A172 (cell line): ENCODE data around the gene LGALS4. TPM values are rescaled to one million over a fixed set of nuclear protein-coding genes. Genes with fewer than 3 reads are reported as not detected.
"Not testable (repeated sequence)": the region's sequence is repeated elsewhere in the genome, so short reads cannot be mapped to it uniquely, and the experiment has no call there.

Experiments used
- DNase-seq: peaks from one replicate; pipeline ENCODE4 v3.0.0-alpha.2; 2015; ENCODE audit warnings: low spot score
- total RNA-seq: library from RNA; depleted of rRNA; stranded (reverse); fragments of >200 nt; shearing (Covaris generic); gene quantifications from 2 replicates; pipeline ENCODE4 v1.2.3, GENCODE V29; 2014; rRNA removed

The LGALS4 gene
- total RNA-seq = not detected in 2 replicates

DNA sequence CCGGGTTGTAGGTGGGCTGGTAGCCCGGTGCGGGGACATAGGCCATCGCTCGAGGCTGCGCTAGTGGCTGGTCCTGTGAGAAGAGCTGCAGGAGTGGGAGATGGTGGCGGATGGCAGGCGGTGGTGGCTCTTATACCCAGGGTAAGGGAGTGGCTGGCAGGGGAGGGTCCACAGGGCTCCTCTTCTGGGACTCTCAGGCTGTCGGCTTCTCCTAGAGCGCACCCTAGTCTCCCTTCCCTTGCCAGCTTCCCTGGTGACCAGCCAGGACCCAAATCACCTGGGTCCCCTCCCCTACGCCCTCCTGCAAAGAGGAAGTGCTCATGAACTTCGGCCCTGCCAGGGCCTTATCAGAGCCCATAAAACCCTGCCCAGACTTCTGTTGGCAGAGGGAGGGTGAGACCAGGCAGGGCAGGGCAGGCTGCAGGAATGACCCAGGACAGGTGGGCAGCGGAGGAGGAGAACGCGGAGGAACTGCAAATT lies at the start of gene LGALS4:
Gene LGALS4, minus strand, starts transcription at position 105 of the 480 bp plus-strand sequence. Its CDS starts 59 bp downstream, at position 46.
- DNase-seq = no peak

DNA sequence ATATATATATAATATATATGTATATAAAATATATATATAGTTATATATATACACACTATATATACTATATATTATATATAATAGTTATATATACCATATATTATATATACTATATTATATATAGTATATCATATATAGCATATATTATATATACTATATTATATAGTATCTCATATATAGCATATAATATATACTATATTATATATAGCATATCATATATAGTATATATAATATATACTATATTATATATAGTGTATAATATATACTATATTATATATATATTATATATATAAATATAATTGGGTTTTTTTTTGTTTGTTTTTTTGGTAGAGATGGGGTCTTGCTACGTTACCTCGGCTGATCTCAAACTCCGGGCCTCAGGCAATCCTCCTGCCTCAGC lies 48.6 kb upstream of the LGALS4 start:
- no peak for DNase-seq

GRCh38 chr19:38859631-38860204 lies 47.0 kb upstream of the LGALS4 start:
- DNase-seq = not testable (repeated sequence)

DNA sequence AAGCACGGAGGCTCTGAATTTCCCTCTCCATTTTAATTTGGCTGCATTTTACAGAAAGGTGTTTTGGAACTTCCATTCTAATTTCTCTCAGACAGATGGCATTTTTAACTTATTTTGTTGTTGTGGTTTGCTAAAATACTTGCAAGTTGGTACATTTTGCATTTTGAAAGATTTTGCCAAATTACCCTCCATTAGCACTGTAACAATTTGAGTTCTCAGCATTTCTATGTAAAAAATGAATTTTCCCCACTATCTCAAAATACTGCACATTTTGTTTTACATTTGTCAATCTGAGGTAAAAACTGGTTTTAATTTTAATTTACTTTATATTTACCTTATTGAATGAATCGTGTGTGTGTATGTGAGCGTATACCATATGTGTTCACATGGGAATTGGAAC lies 44.1 kb upstream of the LGALS4 start:
- DNase-seq = no peak

- DNase-seq = not testable (repeated sequence)
Measured at GRCh38 chr19:38855751-38856150, 43.0 kb upstream of the LGALS4 start.

GRCh38 chr19:38854961-38855360 lies 42.2 kb upstream of the LGALS4 start:
- not testable (repeated sequence) for DNase-seq

DNA sequence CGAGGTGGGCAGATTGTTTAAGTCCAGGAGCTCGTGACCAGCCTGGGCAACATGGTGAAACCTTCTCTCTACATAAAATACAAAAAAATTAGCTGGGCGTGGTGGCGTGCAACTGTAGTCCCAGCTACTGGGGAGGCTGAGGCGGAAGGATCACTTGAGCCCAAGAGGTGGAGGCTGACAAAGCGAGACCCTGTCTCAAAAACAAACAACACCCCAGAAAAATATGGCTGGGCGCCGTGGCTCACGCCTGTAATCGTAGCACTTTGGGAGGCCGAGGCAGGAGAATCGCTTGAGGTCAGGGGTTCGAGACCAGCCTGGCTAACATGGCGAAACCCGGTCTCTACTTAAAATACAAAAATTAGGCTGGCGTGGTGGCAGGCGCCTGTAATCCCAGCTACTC lies 40.5 kb upstream of the LGALS4 start:
- DNase-seq = no peak

GRCh38 chr19:38852231-38853044 lies 39.7 kb upstream of the LGALS4 start:
- peak; percentile 72 for DNase-seq

DNA sequence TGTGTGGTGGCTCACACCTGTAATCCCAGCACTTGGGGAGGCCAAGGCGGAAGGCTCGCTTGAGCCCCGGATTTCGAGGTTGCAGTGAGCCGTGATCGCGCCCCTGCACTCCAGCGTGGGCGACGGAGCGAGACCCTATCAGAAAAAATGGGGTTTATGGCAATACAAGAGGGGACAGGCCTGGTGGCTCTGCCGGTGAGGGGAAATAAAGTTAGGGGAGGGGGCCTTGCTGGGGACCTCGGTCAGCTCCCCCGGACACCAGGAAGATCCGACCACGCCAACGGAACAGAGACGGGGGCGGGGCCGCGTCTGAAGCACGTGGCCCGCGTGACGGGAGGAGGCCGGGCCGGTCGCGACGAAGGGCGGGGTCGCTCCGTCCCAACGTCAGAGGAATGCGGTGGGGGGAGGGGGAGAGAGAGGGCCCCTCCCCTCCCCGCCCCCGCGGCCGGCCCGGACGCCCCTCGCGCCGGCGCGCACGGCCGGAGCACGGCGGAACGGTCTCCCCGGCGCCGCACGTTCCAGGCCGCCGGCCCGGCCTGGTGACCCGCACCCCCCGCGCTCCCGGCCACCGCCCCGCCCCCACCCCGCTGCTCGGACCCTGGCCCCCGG lies 39.0 kb upstream of the LGALS4 start:
- DNase-seq = peak; percentile 79

- no peak for DNase-seq
Measured at GRCh38 chr19:38850976-38851621, 38.4 kb upstream of the LGALS4 start.

- no peak for DNase-seq
Measured at GRCh38 chr19:38850436-38850975, 37.8 kb upstream of the LGALS4 start.

DNA sequence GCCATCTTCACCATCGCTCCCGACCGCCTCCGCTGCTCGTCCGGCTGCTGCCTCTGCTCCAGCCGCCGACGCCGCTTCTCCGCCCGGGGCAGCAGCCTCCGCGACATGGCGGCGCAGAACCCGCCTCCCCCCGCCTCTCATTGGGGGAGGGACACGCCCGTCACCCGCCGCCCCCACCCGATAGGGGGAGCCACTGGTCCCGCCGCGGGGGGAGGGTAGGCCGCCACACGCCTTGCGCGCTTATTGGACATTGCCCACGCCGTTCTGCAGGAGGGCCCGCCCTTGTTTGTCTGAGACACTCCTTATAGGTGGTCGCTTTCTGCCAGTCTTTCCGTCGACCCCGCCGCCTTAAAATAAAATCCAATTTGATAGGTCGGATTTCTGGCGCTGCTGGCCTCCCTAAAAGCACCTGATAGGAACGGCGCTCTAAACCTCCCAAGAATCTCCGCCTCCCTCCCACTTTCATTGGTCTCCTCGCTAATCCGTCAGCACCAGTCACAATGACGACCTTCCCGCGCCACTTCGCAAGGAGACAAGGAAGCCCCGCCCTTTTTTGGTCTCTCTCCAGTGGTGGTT lies 37.2 kb upstream of the LGALS4 start, which contains the start of gene HNRNPL:
Gene HNRNPL, minus strand, starts transcription at position 127 of the 576 bp plus-strand sequence. Its CDS starts 20 bp downstream, at position 107.
- peak; percentile 100 for DNase-seq

- DNase-seq = peak; percentile 92
Measured at GRCh38 chr19:38849147-38849859, 36.6 kb upstream of the LGALS4 start.

DNA sequence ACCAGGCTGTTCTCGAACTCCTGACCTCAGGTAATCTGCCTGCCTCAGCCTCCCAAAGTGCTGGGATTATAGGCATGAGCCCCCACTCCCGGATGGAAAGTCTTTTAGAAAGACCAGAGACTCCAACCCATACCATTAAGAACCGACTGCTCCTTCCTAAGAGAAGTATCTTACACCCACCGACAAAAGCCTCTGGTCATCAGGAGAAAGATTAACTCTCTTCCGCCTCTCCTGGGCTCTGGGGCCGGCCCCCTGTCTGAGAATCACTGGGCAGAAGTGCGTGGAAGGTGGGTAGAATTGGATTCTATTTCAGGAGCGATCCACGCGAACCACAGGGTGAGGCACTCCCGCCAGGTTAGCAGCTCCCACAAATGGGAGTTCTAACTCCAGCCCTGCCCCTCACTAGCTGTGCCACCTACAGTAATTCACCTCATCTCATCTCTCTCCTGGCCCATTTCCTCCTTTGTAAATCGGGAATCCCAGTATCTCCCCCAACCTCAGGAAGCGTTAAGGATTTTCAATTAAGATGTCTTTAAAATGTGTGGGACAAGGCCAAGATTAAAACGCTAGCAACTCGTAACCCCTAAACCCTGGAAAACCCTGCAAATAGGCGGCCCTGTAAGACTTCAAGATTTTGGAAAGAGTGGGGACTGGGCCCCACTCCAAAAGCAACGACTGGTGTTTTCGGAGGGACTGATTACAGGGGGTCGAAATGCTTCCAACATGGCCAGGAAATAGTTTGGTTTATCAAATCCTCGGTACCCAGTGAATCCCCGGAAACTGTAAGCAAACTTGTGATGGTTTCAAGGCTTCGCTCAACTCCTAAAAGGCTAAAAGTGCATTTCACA lies 35.8 kb upstream of the LGALS4 start:
- no peak for DNase-seq

- no peak for DNase-seq
Measured at GRCh38 chr19:38846097-38846496, 33.4 kb upstream of the LGALS4 start.

GRCh38 chr19:38845374-38846024 lies 32.8 kb upstream of the LGALS4 start:
- no peak for DNase-seq

- DNase-seq = no peak
Measured at GRCh38 chr19:38844093-38844686, 31.4 kb upstream of the LGALS4 start.

DNA sequence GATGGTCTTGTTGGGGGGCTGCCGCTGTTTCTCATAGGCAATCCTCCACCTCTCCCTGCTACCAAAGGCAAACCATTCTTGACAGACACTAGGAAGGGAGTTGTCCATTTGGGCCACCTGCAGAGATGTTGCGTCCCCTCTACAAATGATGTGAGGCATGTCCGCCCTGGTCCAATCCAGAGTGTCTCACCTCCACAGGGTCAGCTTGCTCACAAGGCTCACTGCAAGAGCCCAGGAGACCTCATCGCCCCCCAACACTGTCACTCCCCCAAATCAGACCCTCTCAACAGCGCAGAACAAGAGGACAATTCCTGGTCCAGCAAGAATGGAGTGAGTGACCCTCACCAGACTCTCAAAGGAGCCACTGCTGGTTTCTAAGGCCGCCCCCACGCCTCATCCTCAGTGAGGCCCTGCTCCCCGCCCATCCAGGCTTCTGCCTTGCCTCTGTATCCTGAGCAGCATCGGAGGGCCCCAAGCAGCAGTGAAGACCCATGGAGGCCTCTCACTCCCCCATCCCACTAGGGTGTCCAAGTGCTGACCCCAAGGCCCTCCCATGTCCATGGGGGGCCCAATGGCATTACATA lies 30.5 kb upstream of the LGALS4 start:
- DNase-seq = no peak
